ENCODE measurements around the gene NPPB.
"Not testable (repeated sequence)": the region's sequence is repeated elsewhere in the genome, so short reads cannot be mapped to it uniquely, and the experiment has no call there.

DNA sequence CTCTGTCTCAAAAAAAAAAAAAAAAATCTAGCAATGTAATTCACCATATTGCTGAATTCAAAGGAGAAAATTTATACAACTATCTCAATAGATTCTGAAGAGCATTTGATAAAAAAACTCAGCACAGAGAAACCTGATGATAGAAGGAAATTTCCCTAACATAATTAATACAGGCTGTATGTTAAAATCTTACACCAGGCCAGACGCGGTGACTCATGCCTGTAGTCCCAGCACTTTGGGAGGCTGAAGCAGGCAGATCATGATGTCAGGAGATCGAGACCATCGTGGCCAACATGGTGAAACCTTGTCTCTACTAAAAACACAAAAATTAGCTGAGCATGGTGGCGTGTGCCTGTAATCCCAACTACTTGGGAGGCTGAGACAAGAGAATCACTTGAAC, 45.4 kb upstream of the NPPB start:
- TF ChIP-seq, protein P1, sequence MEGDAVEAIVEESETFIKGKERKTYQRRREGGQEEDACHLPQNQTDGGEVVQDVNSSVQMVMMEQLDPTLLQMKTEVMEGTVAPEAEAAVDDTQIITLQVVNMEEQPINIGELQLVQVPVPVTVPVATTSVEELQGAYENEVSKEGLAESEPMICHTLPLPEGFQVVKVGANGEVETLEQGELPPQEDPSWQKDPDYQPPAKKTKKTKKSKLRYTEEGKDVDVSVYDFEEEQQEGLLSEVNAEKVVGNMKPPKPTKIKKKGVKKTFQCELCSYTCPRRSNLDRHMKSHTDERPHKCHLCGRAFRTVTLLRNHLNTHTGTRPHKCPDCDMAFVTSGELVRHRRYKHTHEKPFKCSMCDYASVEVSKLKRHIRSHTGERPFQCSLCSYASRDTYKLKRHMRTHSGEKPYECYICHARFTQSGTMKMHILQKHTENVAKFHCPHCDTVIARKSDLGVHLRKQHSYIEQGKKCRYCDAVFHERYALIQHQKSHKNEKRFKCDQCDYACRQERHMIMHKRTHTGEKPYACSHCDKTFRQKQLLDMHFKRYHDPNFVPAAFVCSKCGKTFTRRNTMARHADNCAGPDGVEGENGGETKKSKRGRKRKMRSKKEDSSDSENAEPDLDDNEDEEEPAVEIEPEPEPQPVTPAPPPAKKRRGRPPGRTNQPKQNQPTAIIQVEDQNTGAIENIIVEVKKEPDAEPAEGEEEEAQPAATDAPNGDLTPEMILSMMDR (IDR thresholded peaks at IDR 0.05): not testable (repeated sequence)
- TF ChIP-seq EP300, POLR2A, POLR2AphosphoS5 (IDR thresholded peaks at IDR 0.05): not testable (repeated sequence)

Data from sigmoid colon (tissue), 4 donors.